GM18517 (cell line): ENCODE results near the gene CRMP1.

Experiments
- ATAC-seq: cut with Tn5 transposase; IDR thresholded peaks from one replicate; pipeline ENCODE4 v1.9.1; 2021; ENCODE audit warnings: mild to moderate bottlenecking, moderate library complexity; ENCODE audit not compliant: unreplicated experiment

CRMP1 gene

DNA sequence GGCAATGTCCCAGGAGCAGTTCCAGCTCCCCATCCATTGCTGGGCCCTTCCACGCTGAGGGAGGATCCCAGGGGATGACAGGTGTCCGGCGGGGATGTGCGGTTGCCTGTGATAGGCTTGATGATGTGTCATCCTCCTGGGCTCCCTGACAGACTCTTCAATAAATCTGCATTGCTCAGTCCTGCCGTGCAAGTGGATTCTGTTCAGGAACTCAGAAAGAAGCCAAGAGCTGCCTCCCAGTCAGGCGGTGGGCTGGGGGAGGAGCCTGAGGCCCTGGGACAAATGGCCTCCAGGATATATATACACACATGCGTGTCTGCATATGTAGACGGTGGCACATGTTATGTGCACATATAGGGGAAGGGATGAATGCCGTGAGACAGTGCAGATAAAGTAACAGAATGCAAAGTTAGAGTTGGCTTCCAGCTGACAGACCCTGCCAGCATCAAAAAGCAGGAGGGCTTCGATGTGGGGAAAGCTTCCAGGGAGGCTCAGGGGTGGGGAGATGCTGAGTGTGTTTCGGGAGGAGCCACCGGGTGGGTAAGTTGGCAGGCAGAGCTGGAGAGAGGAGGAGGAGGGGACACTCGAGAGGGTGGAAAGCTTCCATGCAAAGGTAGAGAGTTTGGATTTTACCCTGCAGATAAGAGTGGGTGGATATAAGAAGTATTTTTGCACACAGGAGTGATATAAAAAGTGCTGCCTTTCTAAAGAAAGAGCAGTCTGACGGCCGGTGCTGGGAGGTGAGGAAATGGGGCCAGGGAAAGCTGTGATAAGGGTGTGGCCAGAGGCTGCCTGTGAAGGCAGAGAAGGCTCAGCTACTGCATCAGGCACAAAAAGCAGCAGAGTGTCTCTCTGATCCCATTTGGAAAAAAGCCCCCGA lies 28.5 kb upstream of the CRMP1 start:
- ATAC-seq: no peak

DNA sequence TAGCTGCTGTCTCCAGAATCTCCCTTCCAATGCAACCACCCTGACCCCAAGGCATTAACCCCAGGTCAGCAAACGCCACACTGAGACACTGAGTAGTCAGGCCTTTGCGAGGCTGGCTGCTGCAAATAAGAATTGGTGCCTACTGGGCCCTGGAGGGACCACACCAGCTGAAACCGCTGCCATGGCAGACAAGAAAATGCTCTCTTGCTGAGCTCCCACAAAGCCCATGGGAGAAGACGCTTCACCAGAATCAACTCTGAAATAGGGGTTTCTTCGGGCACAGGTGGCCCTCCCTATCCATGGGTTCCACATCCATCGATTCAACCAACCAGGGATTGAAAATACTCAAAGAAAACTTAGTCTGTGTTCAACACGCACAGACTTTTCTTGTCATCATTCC lies 26.7 kb upstream of the CRMP1 start:
- ATAC-seq: no peak

- ATAC-seq: no peak
Observed at GRCh38 chr4:5919044-5919443, 26.2 kb upstream of the CRMP1 start.

DNA sequence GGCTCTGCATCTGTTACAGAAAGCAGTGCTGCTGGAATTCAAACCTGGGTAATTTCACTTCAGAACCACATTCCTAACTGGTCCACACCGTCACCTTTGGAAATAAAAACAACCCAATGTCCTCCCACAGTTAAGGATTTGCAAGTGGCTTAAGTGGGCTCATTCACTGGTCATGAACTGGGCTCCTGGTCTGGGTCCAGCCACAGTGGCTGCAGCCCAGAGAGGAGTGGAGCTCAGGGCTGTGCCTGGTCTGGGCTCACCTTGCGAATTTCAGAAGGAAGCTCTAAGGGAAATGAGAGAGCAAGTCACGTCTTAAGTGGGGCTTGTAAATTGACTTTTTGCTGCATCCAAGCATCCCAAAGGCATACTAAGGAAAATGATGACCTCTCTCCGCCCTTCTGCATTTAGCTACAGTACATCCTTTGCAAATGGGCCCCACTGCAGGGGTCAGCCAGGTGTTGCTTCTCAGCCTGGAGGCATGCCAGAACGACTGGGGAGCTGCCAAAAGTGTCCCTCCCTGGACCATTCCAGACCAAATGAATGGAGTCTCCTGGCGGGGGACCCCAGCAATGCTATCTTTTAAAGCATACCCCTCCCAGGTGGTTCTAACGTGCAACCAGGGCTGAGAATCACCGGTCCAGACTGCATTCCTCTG lies 25.6 kb upstream of the CRMP1 start:
- ATAC-seq: no peak

DNA sequence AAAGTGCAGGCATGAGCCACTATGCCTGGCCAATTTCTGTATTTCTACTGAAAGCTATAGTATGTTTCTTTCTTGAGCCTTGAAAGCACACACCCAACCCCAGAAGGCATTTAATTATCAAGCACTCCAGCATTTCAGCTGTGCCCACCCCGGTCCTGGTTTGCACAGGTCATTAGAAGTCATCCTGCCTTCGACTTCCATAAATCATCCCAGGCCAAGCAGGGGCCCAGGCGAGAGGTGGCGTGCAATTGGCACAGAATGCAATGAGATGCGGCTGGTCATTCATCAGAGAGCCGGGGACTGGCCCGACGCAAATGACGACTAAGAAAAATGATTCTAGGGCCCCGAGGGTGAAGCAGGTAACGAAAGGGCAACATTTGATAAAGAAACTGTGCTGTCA lies 24.8 kb upstream of the CRMP1 start:
- no peak for ATAC-seq

- ATAC-seq: no peak
Observed at GRCh38 chr4:5916229-5916628, 23.3 kb upstream of the CRMP1 start.

DNA sequence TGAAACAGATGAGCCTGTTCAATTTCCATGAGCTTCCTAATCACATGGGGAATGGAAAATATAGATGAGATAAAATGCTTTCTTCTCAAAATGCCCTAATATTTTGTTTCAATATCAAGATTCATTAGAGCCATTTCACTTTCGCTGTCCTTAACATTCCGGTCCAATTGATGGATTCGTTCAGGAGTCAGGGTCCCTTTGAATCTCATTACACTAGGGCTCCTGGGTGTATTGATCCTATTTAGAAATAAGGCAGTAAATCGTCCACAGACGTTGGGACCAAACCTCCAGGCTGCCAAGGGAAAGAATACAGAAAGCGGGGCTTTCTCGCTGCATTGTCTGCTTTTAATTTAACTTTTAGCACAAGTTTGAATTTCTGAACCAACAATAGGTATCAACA lies 20.6 kb upstream of the CRMP1 start:
- no peak for ATAC-seq

DNA sequence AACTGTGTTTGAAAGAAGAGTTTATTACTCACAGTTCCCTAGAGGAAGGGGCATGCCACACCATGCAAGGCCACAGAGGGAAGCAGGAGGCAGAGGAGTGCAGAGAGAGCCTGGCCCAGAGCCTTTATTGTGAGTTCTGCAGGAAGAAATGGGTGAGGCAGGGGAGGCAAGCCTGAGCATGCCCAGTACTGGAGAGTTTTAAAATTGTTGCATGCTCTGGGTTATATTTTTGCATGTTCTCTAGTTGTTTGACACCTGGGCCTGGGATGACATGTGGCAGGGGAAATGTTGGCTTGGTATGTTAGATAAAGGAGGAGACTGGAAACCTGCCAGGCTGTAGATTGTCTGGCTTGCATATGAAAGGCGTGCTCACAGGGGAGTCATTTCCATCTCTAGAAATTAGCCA lies 19.7 kb upstream of the CRMP1 start:
- ATAC-seq: no peak

DNA sequence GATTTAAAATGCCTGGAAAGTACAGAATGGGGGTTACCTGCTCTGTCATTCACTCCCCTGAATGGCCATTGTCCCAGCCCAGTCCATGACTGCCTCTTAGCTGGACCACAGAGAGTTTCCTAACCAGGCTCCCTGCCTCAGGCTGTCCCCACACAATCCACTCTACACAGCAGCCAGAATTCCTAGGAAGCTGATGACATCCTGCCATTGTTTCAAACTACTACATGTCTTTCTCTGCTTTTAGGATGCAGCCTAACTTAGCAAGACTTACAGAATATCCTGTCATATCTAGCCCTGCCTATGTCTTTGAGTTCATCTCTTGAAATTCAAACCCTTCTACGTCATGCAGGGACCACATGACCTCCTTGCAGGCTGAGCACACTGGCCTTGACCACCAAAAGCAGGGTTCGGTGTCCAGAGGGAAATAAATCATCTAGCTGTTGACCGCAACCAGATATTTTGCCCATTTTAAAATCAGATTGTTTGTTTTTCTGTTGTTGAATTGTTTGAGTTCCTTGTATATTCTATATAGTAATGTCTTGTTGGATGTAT lies 16.1 kb upstream of the CRMP1 start:
- ATAC-seq: no peak

DNA sequence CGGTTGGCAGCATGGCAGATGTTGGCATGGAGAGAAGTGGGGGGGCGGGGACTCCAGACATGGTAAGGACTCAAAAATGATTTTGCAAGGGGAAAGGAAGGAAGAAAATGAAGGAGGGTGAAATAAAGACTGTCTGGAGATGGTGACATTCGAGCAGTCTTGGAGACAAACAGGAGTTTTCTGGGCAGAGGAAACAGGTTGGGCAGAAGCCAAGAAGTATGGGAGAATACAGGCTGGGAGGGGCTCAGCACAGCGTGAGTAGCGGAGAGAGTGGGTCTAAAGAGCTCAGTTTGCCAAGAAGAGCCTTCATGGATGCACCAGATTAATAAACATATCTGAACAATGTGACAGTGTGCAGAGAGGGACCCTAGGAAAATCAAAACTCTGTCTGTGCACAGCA lies 13.3 kb upstream of the CRMP1 start:
- no peak for ATAC-seq

GRCh38 chr4:5905714-5906113 lies 12.8 kb upstream of the CRMP1 start:
- no peak for ATAC-seq

GRCh38 chr4:5900844-5901243 lies 8.0 kb upstream of the CRMP1 start:
- no peak for ATAC-seq

GRCh38 chr4:5899881-5900280 lies 7.0 kb upstream of the CRMP1 start:
- ATAC-seq: no peak

DNA sequence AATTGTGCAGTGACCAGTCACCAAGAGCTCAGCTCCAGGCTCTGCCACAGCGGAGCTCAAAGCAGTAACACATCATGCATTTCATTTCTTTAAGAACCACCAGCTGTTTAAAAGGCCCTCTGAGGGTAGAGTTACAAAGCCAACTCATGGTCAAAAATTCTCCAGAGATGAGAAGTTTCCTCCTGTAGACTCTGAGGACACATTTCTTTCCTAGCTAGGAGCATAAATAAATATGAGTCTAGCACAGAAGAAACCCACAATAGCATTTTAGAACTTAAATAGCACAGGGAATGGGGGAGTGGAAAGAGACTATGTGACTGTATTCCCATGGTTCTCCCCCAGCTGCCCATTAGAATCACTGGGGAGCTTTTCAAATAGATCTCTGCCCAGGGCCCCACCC lies 6.5 kb upstream of the CRMP1 start:
- no peak for ATAC-seq

DNA sequence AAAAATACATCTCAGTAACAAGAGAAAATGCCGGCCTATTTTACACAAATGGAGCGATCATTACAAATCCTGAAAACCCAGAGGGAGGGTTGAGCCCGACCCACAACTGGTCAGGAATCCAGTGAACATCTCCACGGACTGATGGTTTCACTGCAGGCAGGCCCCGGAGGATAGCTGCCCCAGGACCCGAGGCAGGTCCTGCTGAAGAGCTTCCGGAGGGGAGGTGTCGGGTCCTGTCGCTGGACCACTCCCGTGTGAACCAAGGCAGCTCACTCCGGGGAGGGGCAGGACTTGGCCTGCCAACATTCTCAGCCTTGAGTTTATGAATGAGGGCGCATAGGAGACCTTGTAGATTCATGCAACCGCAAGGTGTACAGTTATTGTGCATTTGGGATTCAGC lies 4.8 kb upstream of the CRMP1 start:
- ATAC-seq: no peak

- no peak for ATAC-seq
Observed at GRCh38 chr4:5895287-5895686, 2.4 kb upstream of the CRMP1 start.

- ATAC-seq: no peak
Observed at GRCh38 chr4:5894266-5894665, 1.4 kb upstream of the CRMP1 start.

DNA sequence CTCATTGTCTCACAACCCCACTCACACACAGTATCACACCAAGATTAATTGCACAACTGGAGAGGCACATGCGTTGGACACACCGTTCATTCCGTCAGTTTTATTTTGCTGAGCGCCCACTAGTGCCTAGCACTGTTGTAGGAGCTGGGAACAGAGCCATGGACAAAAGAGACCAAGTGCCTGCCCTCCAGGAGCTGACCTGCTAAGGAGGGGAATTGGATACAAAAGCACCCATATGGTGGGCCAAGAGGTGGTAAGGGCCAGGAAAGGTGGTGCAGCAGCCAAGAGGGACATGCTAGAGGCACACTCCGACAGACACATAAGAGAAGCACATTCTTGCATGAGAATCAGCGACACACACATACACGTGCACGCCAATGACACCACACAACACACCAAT lies 705 bp upstream of the CRMP1 start:
- ATAC-seq: no peak

DNA sequence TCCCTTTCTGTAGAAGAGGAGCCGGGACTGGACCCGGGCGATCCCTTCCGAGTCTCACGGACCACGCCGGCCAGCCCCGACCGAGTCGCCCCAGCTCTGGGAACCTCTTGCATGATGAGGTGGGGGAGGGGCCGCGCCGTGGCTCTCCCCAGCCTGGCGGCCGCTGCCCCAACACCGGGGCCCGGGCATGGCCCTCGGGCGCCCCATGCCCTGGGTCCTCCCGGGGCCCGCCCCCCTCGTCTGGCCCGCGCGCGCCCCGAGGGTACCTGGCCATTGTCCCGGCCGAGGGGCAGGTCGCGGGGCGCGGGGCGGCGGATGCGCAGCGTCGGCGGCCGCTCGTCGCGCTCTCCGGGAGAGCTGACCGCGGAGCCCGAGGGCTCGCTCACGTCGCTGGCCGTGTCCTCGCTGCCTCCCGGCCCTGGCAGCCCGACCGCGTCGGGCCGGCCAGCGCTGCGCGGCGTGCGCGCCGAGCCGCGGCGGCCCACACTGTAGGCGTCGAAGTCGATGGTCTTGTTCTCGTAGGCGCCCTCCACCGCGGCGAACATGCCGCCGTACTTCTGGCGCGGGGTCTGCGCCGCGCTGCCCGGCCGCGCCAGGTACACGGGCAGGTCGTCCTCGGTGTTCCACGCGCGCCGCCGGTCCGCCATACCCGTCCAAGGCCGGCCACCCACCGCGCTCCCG lies 423 bp downstream of the CRMP1 start:
- no peak for ATAC-seq

- no peak for ATAC-seq
Observed at GRCh38 chr4:5891563-5892322, 1.1 kb downstream of the CRMP1 start.
